HG03432 (cell line): Measurements from ENCODE around the gene BLOC1S3.

Experiments used
- ATAC-seq: cut with Tn5 transposase; IDR thresholded peaks from one replicate; pipeline ENCODE4 v1.9.1; 2021; ENCODE audit warnings: mild to moderate bottlenecking, moderate library complexity; ENCODE audit not compliant: unreplicated experiment

BLOC1S3 gene

DNA sequence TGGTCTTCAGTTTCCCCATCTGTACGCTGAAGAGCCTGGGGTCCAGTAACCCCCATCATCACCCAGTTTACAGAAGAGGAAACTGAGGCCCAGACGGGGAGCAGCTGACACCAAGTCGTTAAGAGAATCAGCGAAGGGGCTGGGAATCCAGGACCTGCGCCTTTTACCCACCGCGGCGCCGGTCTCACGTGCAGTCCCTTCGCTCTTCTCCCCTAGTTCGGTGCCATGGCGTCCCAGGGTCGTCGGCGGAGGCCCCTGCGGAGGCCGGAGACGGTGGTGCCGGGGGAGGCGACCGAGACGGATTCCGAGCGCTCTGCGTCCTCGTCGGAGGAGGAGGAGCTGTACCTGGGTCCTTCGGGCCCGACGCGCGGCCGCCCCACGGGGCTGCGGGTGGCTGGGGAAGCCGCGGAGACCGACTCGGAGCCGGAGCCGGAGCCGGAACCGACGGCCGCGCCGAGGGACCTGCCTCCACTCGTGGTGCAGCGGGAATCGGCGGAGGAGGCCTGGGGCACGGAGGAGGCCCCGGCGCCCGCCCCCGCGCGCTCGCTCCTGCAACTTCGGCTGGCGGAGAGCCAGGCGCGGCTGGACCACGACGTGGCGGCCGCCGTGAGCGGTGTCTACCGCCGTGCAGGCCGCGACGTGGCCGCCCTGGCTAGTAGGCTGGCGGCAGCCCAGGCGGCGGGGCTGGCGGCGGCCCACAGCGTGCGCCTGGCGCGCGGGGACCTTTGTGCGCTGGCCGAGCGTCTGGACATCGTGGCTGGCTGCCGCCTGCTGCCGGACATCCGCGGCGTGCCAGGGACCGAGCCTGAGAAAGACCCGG, 698 bp downstream of the BLOC1S3 start:
- no peak for ATAC-seq

GRCh38 chr19:45179892-45180370, 1.3 kb downstream of the BLOC1S3 start:
- ATAC-seq: no peak

- ATAC-seq: no peak
These were observed 2.4 kb downstream of the BLOC1S3 start for GRCh38 chr19:45180936-45181335.

DNA sequence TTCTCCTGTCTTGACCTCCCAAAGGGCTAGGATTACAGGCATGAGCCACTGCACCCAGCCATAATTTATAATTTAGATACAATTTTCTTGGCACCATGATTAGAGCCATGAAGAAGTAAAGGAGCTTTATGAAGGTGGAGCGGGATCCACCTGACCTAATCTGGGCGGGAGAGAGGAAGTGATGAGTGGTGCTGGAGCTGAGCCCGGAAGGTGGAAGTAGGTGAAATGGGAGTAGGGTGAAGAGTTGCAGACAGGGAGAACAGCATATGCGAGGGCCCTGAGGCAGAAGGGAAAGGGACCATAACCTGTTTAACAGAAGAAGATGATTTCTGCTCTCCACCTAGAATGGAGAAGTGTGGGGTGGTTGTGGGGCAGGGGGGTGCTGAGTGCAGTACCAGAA, 4.2 kb downstream of the BLOC1S3 start:
- ATAC-seq: no peak

DNA sequence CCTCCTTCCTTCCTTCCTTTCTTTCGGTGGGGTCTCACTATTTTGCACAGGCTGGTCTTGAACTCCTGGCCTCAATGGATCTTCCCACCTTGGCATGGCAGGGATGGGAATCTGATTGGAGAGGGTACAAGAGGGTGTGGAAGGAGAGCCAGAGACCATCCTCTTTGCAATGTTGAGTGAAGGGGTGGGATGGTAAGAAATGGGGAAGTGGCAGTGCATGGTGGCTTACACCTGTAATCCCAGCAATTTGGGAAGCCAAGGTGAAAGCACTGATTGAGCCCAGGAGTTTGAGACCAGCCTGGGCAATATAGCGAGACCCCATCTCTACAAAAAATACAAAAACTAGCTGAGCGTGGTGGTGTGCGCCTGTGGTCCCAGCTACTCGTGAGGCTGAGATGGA, 5.5 kb downstream of the BLOC1S3 start:
- no peak for ATAC-seq

- ATAC-seq: no peak
These were observed 8.1 kb downstream of the BLOC1S3 start for GRCh38 chr19:45186509-45187334.

DNA sequence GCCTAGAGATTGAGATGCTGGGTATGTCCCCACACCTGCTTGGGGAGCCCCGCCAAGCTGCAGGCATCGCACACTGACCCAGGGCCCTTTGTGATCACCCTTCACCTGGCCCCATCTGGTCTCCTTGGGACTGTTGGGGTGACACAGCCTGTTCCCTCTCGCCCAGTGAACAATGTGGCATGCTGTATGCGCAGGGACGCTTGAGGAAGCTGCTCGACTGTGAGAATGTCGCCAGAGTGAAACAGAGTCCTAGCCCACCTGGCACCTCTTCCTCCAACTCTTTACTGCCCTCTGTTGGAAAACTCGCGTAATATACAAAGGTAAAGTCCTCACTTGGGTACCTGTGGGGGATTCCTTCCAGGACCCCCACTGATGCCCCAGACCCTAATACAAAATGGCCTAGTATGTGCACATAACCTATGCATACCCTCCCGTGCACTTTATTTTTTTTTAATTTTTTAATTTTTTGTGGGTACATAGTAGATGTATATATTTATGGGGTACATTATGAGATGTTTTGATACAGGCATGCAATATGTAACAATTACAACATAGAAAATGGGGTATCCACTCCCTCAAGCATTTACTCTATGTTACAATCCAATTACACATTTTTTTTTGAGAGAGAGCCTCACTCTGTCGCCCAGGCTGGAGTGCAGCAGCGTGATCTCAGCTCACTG, 9.0 kb downstream of the BLOC1S3 start:
- no peak for ATAC-seq

GRCh38 chr19:45189971-45190370, 11.4 kb downstream of the BLOC1S3 start:
- no peak for ATAC-seq

GRCh38 chr19:45191375-45191774, 12.8 kb downstream of the BLOC1S3 start:
- ATAC-seq: no peak

GRCh38 chr19:45195764-45196163, 17.2 kb downstream of the BLOC1S3 start:
- no peak for ATAC-seq

DNA sequence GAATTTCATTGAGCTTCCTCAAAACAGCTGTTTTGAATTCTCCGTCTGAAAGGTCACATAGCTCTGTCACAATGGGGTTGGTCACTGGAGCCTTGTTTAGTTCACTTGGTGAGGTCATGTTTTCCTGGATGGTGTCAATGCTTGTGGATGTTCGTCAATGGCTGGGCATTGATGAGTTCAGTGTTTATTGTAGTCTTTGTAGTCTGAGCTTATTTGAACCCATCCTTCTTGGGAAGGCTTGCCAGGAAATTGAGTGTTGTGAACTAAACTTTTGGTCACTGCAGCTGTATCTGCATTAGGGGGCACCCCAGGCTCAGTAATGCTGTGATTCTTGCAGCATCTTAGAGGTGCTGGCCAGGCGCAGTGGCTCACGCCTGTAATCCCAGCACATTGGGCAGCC, 22.0 kb downstream of the BLOC1S3 start:
- no peak for ATAC-seq

GRCh38 chr19:45202637-45203036, 24.1 kb downstream of the BLOC1S3 start:
- no peak for ATAC-seq

GRCh38 chr19:45205810-45206209, 27.2 kb downstream of the BLOC1S3 start:
- no peak for ATAC-seq

GRCh38 chr19:45206328-45206727, 27.7 kb downstream of the BLOC1S3 start:
- ATAC-seq: no peak

GRCh38 chr19:45211751-45212381, 33.3 kb downstream of the BLOC1S3 start:
- no peak for ATAC-seq

DNA sequence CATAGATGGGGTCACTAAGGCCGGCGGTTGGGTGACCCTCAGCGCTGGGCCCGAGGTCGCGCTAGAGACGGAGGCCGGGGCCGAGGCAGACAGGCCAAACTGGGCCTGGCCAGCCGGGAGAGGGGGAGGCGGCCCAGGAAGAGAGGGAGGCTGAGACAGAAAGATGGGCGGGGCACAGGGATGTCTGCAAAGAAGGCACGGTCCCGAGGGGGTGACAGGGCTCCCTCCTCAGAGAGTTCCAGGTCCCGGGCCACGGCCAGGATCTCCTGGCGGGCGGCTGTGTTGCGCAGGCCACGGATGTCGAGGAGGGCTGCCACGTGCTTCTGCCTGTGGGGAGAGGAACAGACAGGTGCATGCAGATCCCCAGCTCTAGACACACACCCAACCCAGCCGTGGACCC, 34.4 kb downstream of the BLOC1S3 start:
- ATAC-seq: no peak

DNA sequence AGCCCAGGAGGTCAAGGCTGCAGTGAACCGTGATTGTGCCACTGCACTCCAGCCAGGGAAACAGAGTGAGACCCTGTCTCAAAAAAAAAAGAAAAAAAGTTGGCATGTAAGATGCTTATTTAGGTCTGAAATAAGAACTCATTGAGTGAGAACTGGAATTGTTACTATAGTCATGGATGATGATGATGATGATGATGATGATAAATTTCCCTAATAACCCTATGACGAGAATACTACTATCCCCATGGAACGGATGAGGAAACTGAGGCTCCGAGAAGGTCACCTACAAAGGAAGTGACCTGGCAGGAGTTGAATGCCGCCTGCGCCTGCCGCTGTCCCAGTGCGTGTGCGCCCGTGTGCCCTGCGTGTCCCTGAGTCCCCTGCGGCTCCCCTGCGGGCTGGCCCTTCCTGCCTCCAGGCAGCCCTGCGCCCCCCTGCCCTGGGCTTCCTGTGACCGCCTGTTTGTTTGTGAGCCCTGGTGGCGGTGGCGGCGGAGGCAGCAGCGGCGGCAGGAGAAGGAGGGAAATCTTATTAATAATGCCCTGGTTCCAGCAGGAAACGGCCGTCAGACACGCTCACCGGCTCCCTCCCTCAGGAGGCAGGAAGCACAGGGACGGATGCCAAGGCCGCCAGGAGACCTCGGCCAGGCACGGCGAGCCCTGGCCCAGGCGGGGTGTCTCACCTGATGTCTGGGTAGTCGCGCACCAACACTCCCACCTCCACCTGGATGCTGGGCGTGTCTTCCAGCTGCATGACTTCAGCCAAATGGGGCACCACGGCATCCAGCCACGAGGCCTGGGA, 37.0 kb downstream of the BLOC1S3 start:
- ATAC-seq: no peak

GRCh38 chr19:45216667-45217066, 38.1 kb downstream of the BLOC1S3 start:
- no peak for ATAC-seq

DNA sequence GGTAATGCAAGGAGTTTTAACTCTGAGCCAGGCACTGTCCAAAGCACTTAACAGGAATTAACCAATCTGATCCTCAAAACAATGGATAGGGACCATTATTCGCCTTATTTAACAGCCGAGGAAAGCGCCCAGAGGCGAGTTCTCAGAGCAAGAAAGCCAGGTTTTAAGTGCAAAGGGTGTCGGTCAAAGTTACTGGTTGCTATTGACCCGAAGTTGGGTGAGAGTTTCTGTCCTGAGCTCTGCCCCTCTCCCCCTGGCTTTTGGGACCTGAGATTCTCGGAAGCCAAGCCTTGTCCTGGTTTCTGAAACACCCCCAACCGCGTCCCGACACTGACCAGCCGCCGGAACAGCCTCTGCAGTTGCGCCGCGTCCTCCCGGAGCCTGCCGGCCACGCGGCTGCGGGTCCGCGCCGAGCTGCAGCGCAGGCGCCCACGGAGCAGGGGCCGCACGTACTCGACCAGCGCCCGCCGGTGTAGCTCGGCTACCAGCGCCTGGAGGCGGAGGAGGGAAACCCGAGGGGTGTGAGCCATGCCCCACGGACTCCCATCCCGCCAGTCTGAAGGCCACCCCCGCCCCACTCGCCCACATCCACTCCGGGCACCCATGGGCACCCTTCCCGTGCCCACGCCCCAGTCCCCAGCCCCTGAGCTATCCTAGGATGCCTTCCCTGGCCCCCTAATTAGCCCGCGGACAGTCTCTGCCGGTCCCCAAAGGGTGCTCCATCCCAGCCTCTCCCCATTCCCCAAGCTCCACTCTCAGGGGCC, 38.8 kb downstream of the BLOC1S3 start:
- ATAC-seq: no peak
